Activated naive CD8-positive, alpha-beta T cell (primary cell): Measurements from ENCODE around the gene CAPN14.
"Not testable (repeated sequence)": the region's sequence is repeated elsewhere in the genome, so short reads cannot be mapped to it uniquely, and the experiment has no call there.

ENCODE experiments used
- H3K27ac Mint-ChIP-seq: one replicate; pipeline ENCODE4 v1.8.0; 2021; ENCODE audit warnings: mixed read lengths
- H3K27me3 Mint-ChIP-seq: one replicate; pipeline ENCODE4 v1.8.0; 2021; ENCODE audit warnings: mixed read lengths
- H3K36me3 Mint-ChIP-seq: one replicate; pipeline ENCODE4 v1.8.0; 2021; ENCODE audit warnings: mixed read lengths
- H3K4me1 Mint-ChIP-seq: one replicate; pipeline ENCODE4 v1.8.0; 2021; ENCODE audit warnings: low read depth, mixed read lengths
- H3K4me3 Mint-ChIP-seq: one replicate; pipeline ENCODE4 v1.8.0; 2021; ENCODE audit warnings: mild to moderate bottlenecking, mixed read lengths
- H3K9me3 Mint-ChIP-seq: one replicate; pipeline ENCODE4 v1.8.0; 2021; ENCODE audit warnings: low read depth, mixed read lengths

CAPN14 gene

GRCh38 chr2:31202041-31202440, 15.3 kb downstream of the CAPN14 start:
- peaks cover 2% of the 10 kb centered on the region for H3K27me3 Mint-ChIP-seq

GRCh38 chr2:31200972-31201371, 16.3 kb downstream of the CAPN14 start:
- no peak overlapping the region for H3K4me3 Mint-ChIP-seq
- no peaks in the 10 kb centered on the region for H3K4me1 Mint-ChIP-seq
- no peaks in the 10 kb centered on the region for H3K36me3 Mint-ChIP-seq
- H3K9me3 Mint-ChIP-seq = no peaks in the 10 kb centered on the region
- peaks cover 2% of the 10 kb centered on the region for H3K27me3 Mint-ChIP-seq
- no peak overlapping the region for H3K27ac Mint-ChIP-seq

More at GRCh38 chr2:31202041-31202440, 15.3 kb downstream of the CAPN14 start:
- Mint-ChIP-seq H3K27ac (no peak overlapping the region), H3K4me3 (no peak overlapping the region), H3K36me3 (no peaks in the 10 kb centered on the region), H3K4me1 (no peaks in the 10 kb centered on the region), H3K9me3 (no peaks in the 10 kb centered on the region)

- Mint-ChIP-seq H3K27ac (no peak overlapping the region), H3K36me3 (no peaks in the 10 kb centered on the region), H3K27me3 (no peaks in the 10 kb centered on the region), H3K9me3 (no peaks in the 10 kb centered on the region), H3K4me1 (no peaks in the 10 kb centered on the region), H3K4me3 (no peak overlapping the region)
Observed at GRCh38 chr2:31199206-31199605, 18.1 kb downstream of the CAPN14 start.

- Mint-ChIP-seq H3K36me3 (no peaks in the 10 kb centered on the region), H3K27me3 (no peaks in the 10 kb centered on the region), H3K4me3 (no peak overlapping the region), H3K4me1 (no peaks in the 10 kb centered on the region), H3K9me3 (no peaks in the 10 kb centered on the region), H3K27ac (no peak overlapping the region)
Observed at GRCh38 chr2:31197669-31198068, 19.6 kb downstream of the CAPN14 start.

GRCh38 chr2:31197166-31197565, 20.1 kb downstream of the CAPN14 start:
- Mint-ChIP-seq H3K27ac (no peak overlapping the region), H3K4me3 (no peak overlapping the region), H3K36me3 (no peaks in the 10 kb centered on the region), H3K4me1 (no peaks in the 10 kb centered on the region), H3K9me3 (no peaks in the 10 kb centered on the region), H3K27me3 (no peaks in the 10 kb centered on the region)

GRCh38 chr2:31196622-31197021, 20.7 kb downstream of the CAPN14 start:
- Mint-ChIP-seq H3K27me3 (no peaks in the 10 kb centered on the region), H3K4me3 (no peak overlapping the region), H3K4me1 (no peaks in the 10 kb centered on the region), H3K9me3 (no peaks in the 10 kb centered on the region), H3K36me3 (no peaks in the 10 kb centered on the region), H3K27ac (no peak overlapping the region)

GRCh38 chr2:31193806-31194205, 23.5 kb downstream of the CAPN14 start:
- H3K36me3 Mint-ChIP-seq = peaks cover 2% of the 10 kb centered on the region
- no peaks in the 10 kb centered on the region for H3K4me1 Mint-ChIP-seq
- no peak overlapping the region for H3K4me3 Mint-ChIP-seq
- H3K27ac Mint-ChIP-seq = no peak overlapping the region
- no peaks in the 10 kb centered on the region for H3K27me3 Mint-ChIP-seq
- H3K9me3 Mint-ChIP-seq = no peaks in the 10 kb centered on the region

GRCh38 chr2:31192851-31193392, 24.4 kb downstream of the CAPN14 start:
- Mint-ChIP-seq H3K36me3 (peaks cover 2% of the 10 kb centered on the region), H3K27me3 (peaks cover 2% of the 10 kb centered on the region), H3K27ac (no peak overlapping the region), H3K4me3 (no peak overlapping the region), H3K9me3 (no peaks in the 10 kb centered on the region), H3K4me1 (no peaks in the 10 kb centered on the region)

- no peaks in the 10 kb centered on the region for H3K9me3 Mint-ChIP-seq
- no peak overlapping the region for H3K27ac Mint-ChIP-seq
- no peak overlapping the region for H3K4me3 Mint-ChIP-seq
- peaks cover 2% of the 10 kb centered on the region for H3K27me3 Mint-ChIP-seq
- no peaks in the 10 kb centered on the region for H3K4me1 Mint-ChIP-seq
- peaks cover 2% of the 10 kb centered on the region for H3K36me3 Mint-ChIP-seq
Observed at GRCh38 chr2:31192396-31192795, 24.9 kb downstream of the CAPN14 start.

GRCh38 chr2:31191931-31192330, 25.4 kb downstream of the CAPN14 start:
- Mint-ChIP-seq H3K36me3 (peaks cover 2% of the 10 kb centered on the region), H3K27ac (no peak overlapping the region), H3K9me3 (no peaks in the 10 kb centered on the region), H3K27me3 (peaks cover 2% of the 10 kb centered on the region), H3K4me3 (no peak overlapping the region), H3K4me1 (no peaks in the 10 kb centered on the region)

GRCh38 chr2:31190188-31190587, 27.1 kb downstream of the CAPN14 start:
- Mint-ChIP-seq H3K4me1 (no peaks in the 10 kb centered on the region), H3K27ac (no peak overlapping the region), H3K9me3 (no peaks in the 10 kb centered on the region), H3K27me3 (peaks cover 2% of the 10 kb centered on the region), H3K4me3 (no peak overlapping the region), H3K36me3 (peaks cover 2% of the 10 kb centered on the region)

- H3K4me1 Mint-ChIP-seq = no peaks in the 10 kb centered on the region
- no peak overlapping the region for H3K4me3 Mint-ChIP-seq
- H3K27me3 Mint-ChIP-seq = peaks cover 2% of the 10 kb centered on the region
- H3K27ac Mint-ChIP-seq = no peak overlapping the region
- no peaks in the 10 kb centered on the region for H3K9me3 Mint-ChIP-seq
- peaks cover 4% of the 10 kb centered on the region for H3K36me3 Mint-ChIP-seq
Observed at GRCh38 chr2:31189141-31189540, 28.2 kb downstream of the CAPN14 start.

- Mint-ChIP-seq H3K27me3 (peaks cover 2% of the 10 kb centered on the region), H3K36me3 (peaks cover 5% of the 10 kb centered on the region), H3K4me1 (no peaks in the 10 kb centered on the region), H3K9me3 (no peaks in the 10 kb centered on the region), H3K4me3 (no peak overlapping the region), H3K27ac (no peak overlapping the region)
Observed at GRCh38 chr2:31188131-31188530, 29.2 kb downstream of the CAPN14 start.

- Mint-ChIP-seq H3K4me3 (no peak overlapping the region), H3K9me3 (no peaks in the 10 kb centered on the region)
Observed at GRCh38 chr2:31187166-31187565, 30.1 kb downstream of the CAPN14 start.

GRCh38 chr2:31183973-31184372, 33.3 kb downstream of the CAPN14 start:
- H3K4me3 Mint-ChIP-seq, H3K27ac Mint-ChIP-seq, H3K27me3 Mint-ChIP-seq, H3K36me3 Mint-ChIP-seq, H3K4me1 Mint-ChIP-seq, H3K9me3 Mint-ChIP-seq: not testable (repeated sequence)

More at GRCh38 chr2:31187166-31187565, 30.1 kb downstream of the CAPN14 start:
- H3K27me3 Mint-ChIP-seq = peaks cover 2% of the 10 kb centered on the region
- no peaks in the 10 kb centered on the region for H3K4me1 Mint-ChIP-seq
- H3K27ac Mint-ChIP-seq = no peak overlapping the region
- H3K36me3 Mint-ChIP-seq = peaks cover 5% of the 10 kb centered on the region

GRCh38 chr2:31176742-31177141, 40.6 kb downstream of the CAPN14 start:
- Mint-ChIP-seq H3K27ac (no peak overlapping the region), H3K4me3 (no peak overlapping the region), H3K4me1 (no peaks in the 10 kb centered on the region), H3K27me3 (no peaks in the 10 kb centered on the region), H3K36me3 (no peaks in the 10 kb centered on the region), H3K9me3 (no peaks in the 10 kb centered on the region)
